Measurements from ENCODE around the gene PPP2R2C.

PPP2R2C gene

GRCh38 chr4:6360385-6360784 lies 112.0 kb downstream of the PPP2R2C start:
- ATAC-seq: no peak

DNA sequence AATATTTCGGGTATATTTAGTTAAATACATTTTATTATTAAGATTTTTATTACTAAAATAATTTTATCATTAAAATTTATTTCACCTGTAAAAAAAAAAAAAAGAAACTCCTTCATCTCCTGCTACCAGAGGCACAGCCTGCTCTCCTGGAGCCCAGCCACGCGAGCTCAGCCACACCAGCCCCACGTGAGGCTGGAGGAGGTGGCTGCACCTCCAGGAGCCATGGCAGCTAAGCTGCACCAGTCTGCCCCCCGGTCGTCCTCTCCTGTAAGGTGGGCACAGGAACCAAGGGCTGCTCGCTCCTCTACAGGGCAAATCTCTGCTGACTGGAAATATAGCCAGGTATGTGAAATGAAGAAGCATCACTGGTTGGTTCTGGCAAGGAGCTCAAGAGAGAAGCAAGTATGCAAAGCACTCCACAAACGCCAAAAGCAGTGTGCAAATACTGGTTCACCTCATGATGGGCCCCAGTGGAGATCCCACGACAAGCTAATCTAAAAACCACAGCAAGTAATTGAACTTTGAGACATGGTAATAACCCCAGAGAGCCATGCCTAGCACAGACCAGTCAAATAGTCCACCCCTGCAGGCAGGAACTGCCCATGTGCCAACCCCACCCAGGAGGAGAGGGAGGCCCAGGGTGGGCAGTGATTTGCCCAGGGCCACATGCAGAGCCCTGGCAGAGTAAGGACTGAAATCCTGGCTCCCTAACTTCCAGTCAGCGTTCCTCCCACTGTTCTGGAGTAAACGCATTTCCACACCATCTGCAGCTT lies 112.7 kb downstream of the PPP2R2C start:
- no peak for ATAC-seq

DNA sequence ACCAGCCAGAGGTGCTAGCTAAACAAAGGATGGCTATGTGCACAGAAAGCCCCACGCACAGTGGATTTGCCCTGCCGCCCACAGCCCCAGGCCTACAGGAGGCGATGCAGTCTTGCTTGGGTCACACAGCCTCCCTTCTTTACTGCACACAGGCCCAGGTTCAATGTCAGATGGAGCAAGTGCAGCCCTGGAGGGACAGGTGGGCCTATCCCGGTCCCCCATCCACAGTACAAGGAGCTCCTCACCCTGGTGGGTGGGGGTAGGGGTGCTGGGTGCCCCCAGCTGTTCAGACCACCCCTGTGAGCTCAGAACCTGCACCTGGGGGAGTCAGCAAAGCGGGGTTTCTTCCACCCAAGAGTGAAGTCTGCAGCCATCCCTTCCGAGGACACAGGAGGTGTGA lies 114.9 kb downstream of the PPP2R2C start:
- ATAC-seq: no peak

DNA sequence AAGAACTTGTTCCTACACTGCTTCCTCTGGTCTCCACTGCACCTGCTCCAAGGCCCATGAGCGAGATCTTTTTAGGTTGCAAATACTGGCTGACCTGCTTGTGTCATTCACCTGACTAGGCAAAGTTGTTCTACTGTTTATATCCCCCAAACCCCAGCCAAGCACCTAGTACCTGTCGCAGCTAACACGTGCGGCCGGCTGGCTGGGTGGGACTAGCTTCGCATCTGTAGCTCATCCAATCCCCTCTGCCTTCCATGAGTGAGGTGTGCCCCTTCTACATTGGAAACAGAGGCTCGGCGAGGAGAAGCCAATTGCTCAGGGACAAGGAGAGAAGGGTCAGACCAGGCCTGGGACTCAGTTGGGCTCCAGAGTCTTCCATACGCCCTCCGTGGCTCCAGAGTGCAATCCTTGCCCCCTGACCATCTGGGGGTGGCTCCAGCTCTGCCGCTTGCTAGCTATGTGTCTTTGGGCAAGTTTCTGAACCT lies 116.3 kb downstream of the PPP2R2C start:
- no peak for ATAC-seq

DNA sequence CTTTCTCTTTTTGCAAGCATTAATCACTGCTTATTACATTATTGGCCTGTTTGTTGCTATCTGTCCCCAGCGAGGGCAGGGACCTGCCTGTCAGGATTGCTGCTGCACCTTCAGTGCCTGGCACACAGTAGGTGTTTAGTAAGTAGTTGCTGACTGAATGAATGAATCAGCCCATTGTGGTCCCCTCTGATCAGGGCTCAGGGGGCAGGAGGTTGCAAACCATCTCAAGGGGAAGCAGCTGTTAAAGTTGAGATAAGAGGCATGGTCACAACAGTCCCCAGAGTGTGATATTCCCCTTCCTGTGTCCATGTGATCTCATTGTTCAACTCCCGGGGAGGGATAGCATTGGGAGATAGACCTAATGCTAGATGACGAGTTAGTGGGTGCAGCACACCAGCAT lies 117.4 kb downstream of the PPP2R2C start:
- ATAC-seq: no peak

DNA sequence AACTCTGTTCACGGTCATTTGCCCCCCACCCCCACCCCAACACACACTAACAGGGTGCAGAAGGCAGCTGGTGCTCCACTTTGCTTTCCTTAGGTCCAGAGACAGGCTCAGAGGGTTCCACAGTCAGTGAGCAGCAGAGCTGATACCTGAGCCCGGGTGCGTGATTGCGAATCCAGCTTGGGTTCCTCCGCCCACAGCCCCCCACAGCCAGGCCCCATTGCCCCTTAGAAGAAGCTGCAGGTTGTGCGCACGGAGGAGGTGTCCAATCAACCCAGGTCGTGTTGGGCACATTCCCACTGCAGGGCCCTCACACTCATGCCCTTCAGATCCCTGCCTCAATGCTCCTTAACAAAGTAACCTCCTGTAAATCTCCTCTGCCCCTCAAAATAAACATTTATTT lies 117.8 kb downstream of the PPP2R2C start:
- no peak for ATAC-seq

DNA sequence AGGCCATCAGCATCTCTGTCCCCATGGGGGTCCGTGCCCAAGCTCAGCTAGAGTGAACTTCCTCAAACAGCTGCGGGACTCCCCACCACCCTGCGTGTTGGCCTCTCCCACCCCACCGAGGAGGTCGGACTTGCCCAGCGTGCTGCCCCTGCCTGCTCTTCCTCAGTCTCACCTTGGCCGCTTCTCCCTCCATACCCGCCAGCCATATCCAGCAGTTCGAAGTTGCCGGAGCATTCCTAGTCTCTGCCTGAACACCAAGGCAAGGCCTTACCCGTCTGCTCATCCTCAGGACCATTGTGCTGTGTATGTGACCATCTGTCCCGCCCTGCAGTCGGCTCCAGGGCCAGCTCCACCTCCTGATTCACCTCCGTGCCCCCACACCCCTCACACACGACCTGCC lies 118.3 kb downstream of the PPP2R2C start:
- no peak for ATAC-seq

- no peak for ATAC-seq
Observed at GRCh38 chr4:6352031-6352692, 120.3 kb downstream of the PPP2R2C start.

DNA sequence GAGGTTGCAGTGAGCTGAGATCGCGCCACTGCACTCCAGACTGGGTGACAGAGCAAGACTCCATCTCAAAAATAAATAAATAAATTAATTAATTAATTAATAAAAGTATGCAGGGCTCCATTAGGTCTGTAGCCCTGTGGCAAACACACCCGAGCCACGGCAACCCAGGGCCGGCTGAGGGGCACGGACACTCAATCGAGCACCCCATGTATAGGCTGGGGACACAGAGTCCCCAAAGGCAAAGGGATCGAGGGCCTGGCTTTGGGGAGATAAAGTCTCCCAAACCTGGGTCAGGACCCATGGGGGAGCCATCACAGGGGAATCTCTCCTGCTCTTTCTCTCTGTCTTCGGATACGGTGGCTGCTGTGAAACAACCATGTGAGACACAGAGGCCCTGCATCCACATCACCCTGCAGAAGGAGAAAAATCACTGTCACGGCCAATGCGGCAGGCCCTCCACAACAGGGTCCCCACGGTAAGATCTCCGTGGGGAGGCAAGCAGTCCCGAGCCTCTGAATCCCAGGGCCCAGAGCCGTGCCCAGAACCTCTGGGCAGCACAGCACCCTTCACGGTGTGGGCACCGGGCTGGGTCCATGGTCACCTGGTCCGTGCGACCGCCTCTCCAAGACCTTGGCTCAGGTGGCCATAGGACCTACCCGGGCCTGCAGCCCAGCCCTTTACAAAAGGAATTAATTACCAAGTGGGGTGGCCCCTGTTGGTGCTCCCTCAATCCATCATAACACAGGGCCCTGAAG lies 121.0 kb downstream of the PPP2R2C start:
- no peak for ATAC-seq

- ATAC-seq: no peak
Observed at GRCh38 chr4:6350646-6351045, 121.8 kb downstream of the PPP2R2C start.

GRCh38 chr4:6349896-6350603 lies 122.4 kb downstream of the PPP2R2C start:
- no peak for ATAC-seq

- no peak for ATAC-seq
Observed at GRCh38 chr4:6348408-6348807, 124.0 kb downstream of the PPP2R2C start.

GRCh38 chr4:6347511-6348045 lies 124.8 kb downstream of the PPP2R2C start:
- ATAC-seq: no peak

DNA sequence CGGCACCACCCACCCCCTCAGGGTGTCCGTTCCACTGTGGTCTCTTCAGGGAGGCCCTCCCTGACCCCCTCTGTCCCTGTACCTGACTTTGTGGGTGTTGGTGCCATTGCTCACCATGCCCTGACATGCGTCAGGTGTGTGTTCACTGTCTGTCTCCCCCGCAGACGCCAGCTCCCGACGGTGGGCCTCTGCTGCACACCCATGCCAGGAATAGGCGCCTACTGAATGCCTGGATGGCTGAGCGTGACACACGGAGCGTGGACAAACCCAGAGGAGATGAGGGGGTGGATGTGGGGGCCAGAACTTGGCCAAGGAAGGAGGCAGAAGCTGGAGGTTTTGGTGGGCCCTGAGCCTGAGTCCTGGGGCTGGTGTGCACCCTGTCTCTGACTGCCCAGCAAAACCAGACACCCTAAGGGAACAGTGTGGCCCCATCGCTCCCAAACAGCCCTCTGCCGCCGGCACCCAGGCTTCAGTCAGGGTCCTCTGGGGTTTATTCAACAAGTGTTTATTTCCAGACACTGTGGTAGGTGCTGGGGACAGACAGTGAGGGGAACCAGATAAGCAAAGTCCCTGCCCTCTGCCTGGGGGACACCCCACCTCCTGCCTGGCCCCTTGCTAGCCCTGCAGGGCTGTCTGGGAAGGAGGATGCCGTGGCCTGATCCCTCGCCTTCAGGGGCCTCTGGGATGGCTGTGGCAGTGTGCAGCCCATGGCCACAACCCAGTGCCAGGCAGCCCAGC lies 125.9 kb downstream of the PPP2R2C start:
- ATAC-seq: no peak

GRCh38 chr4:6345866-6346265 lies 126.5 kb downstream of the PPP2R2C start:
- no peak for ATAC-seq

GRCh38 chr4:6345096-6345830 lies 127.2 kb downstream of the PPP2R2C start:
- no peak for ATAC-seq

DNA sequence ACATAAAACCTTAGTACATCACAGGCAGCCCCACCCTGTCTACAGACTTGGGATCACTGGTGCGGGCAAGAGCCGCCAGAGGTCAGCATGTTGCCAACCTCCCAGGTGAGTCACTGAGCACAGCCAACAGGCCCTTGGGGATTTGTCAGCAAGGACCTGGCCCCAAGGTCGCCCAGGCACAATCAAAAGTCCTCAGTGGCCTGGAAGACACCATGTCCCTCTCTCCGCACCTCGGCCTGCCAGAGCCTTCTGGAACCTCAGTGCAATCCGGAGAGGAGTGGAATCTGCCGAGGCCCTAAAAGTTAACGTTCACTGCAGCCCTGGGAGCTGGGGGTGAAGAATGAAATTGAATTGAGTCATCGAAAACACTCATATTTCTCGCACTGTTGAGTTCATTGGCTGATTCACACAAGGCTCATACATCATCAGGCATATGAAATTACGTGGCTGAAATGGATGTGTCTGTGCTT lies 128.4 kb downstream of the PPP2R2C start:
- peak in 1 of 2 donors; percentile 45 for ATAC-seq

- ATAC-seq: no peak
Observed at GRCh38 chr4:6342530-6343293, 129.7 kb downstream of the PPP2R2C start.

DNA sequence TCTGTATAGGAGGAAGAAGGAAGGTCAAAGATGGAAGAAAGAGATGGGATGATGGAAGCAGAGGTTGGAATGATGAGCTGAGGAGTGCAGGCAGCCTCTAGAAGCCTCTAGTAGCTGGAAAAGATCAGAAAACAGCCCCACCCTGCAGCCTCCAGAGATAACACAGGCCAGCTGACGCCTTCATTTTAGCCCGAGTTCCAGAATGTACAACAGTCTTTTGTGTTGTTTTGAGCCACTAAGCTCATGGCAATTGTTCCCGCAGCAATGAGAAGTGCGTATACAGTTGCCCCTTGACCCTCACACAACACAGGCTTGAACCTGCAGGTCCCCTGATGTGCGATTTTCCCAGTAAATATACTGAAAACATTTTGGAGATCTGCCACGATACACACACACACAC lies 130.7 kb downstream of the PPP2R2C start:
- ATAC-seq: no peak

- no peak for ATAC-seq
Observed at GRCh38 chr4:6340446-6341015, 131.9 kb downstream of the PPP2R2C start.
